GM21723 (cell line): ENCODE results near the gene CDH19.
"Not testable (repeated sequence)": the region's sequence is repeated elsewhere in the genome, so short reads cannot be mapped to it uniquely, and the experiment has no call there.

Experiments used
- ATAC-seq: cut with Tn5 transposase; IDR thresholded peaks from one replicate; pipeline ENCODE4 v1.9.1; 2021; ENCODE audit warnings: mild to moderate bottlenecking, moderate library complexity; ENCODE audit not compliant: unreplicated experiment

The CDH19 gene

DNA sequence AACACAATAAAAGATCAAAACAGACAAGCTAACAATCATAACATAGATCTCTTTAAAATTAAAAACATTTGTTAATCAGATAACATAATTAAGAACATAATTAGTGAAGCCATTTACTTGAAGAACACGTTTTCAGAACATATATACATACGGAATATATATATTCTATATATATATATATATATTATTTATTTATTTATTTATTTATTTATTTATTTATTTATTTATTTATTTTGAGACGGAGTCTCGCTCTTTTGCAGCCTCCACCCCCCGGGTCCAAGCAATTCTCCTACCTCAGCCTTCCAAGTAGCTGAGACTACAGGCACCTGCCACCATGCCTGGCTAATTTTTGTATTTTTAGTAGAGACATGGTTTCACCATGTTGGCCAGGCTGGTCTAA lies 137.7 kb downstream of the CDH19 start:
- ATAC-seq, result not testable (repeated sequence)

DNA sequence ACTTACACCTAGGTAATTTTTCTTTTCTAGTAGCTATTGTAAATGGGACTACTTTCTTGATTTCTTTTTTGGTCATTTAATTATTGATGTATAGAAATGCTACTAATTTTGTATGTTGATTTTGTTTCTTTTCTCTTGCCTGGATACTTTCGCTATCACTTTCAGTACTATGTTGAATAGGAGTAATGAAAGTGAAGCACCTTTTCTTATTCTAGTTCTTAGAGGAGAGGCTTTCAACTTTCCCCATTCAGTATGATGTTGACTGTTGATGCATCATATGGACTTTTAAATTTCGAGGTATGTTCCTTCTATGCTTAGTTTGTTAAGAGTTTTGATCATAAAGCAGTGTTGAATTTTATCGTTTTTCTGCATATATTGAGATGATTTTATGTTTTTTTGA lies 142.5 kb downstream of the CDH19 start:
- no peak for ATAC-seq

GRCh38 chr18:66457245-66457644 lies 146.6 kb downstream of the CDH19 start:
- ATAC-seq, result no peak
